Measurements from ENCODE around the gene NAPSA.

DNA sequence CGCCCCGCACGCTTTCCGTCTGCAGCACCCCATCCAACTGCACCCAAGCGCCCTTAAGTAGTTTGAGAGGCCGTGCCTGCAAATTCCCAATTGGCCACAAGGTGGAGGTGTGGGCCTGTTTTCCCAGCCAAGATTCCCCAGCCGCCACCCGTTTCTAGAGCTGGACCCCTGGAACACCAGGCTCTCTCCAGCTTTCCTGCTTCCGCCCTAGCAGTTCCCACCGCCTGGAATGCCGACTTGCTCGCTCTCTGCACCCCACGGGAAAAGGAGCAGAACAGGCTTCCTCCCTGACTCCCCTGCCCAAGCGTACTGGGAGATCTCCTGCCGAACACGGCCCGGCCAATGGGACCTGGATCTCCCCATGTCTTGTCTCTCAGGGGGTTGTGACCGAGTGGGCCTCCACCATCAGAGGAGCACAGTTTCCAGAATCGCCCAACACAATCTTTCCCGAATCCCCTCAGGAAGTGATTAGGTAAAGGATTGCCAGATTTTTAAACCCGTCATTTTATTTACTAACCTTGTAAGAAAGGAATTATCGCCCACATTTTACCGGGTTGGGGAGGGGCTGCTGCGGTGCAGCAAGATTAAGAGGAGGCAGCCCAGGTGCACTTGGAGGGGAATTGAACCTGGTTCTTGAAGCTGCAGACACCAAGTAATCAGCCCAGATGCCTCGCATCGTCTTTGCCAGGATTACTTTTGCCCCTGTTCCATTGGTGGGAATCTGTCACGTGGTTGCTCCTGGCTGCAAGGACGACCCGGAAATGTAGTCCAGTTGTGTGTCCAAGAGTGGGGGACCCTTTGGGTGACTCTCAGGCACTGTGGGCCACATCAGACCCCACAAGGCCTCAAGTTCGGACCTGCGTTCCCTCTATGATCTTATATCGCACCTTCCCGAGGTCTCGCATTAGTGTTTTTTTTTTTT lies 3.5 kb upstream of the NAPSA start:
- TF ChIP-seq CTCF (optimal IDR thresholded peaks at IDR 0.05 in 1 of 3, IDR thresholded peaks at IDR 0.05 in 1 of 3, conservative IDR thresholded peaks at IDR 0.05 in 1 of 3; ENCODE audit: extremely low read depth in 1 of 3, insufficient read depth in 2 of 3, low read length in 3 of 3): peak; percentile 71 to 85 (median 80)
- no peak for TF ChIP-seq EZH2 (IDR thresholded peaks at IDR 0.05; ENCODE audit: low read length)
